GM12878 (cell line): ENCODE results near the gene JMJD6. TPM values are rescaled to one million over a fixed set of nuclear protein-coding genes. Genes with fewer than 3 reads are reported as not detected.
A peak's percentile ranks its signal among the peaks of the same experiment; 100 is the strongest.

Experiments
- ATAC-seq: fragments of 200-7000 bp; cut with Tn5 transposase; 3 replicates; pipeline ENCODE4 v1.9.1; 2020; ENCODE audit warnings: mild to moderate bottlenecking, moderate library complexity
- BruUV-seq: library from RNA; stranded (reverse); fragments of 400-500 nt; replicated peaks from 2 replicates; lab custom pipeline; 2021; lab: Mats Ljungman, UMichigan
- CTCF ChIA-PET: fragments of 300-600 bp; sonication (Branson Sonifier 250); formaldehyde crosslinking; extraction: SDS; loops from one replicate; lab custom pipeline; 2021; ENCODE audit warnings: inconsistent platforms; lab: Yijun Ruan, JAX
- POLR2A ChIA-PET: fragments of 350-600 bp; formaldehyde crosslinking; extraction: SDS; loops from one replicate; lab custom pipeline; 2021; ENCODE audit warnings: inconsistent platforms; lab: Charles Lee
- RAD21 ChIA-PET: fragments of 300-600 bp; sonication (Branson Sonifier 250); formaldehyde crosslinking; loops from one replicate; lab custom pipeline; 2023; ENCODE audit warnings: antibody characterized with exemption; ENCODE audit not compliant: unreplicated experiment; lab: Charles Lee
- SMC1A ChIA-PET: fragments of 300-600 bp; sonication (Branson Sonifier 250); formaldehyde crosslinking; loops from one replicate; lab custom pipeline; 2023; ENCODE audit not compliant: unreplicated experiment, uncharacterized antibody; lab: Charles Lee
- DNase-seq: peaks from one replicate; pipeline ENCODE4 v3.0.0-alpha.2; 2011; ENCODE audit warnings: low read depth, low spot score
- FAIRE-seq: peaks from 3 replicates; lab custom pipeline; 2011; peaks lifted over from hg19 to GRCh38; lab: Jason Lieb, UNC
- H2AFZ ChIP-seq: 2 replicates; pipeline ENCODE4 v1.6.0; 2011; ENCODE audit warnings: low read depth, low read length, control low read depth; ENCODE audit not compliant: control insufficient read depth
- H3K27ac ChIP-seq: 2 replicates; pipeline ENCODE4 v1.5.1; 2011; ENCODE audit warnings: control low read depth; ENCODE audit not compliant: control insufficient read depth, insufficient read depth
- H3K27me3 ChIP-seq, 2 experiments: replicated peaks in 1 of 2; 2 replicates each; pipeline versions ENCODE4 v1.6.0 to v1.6.1; 2011; ENCODE audit warnings: low read length in 1 of 2; ENCODE audit not compliant: control insufficient read depth in 2 of 2, insufficient read depth in 2 of 2
- H3K36me3 ChIP-seq, 2 experiments: 2 replicates each; pipeline ENCODE4 v1.5.1; 2011; ENCODE audit warnings: low read length in 1 of 2; ENCODE audit not compliant: control insufficient read depth in 2 of 2, insufficient read depth in 2 of 2
- H3K4me1 ChIP-seq: 2 replicates; pipeline ENCODE4 v1.6.1; 2011; ENCODE audit warnings: mild to moderate bottlenecking, low read length, moderate library complexity, mixed read lengths; ENCODE audit not compliant: control insufficient read depth, insufficient read depth
- H3K4me2 ChIP-seq: 2 replicates; pipeline ENCODE4 v1.6.0; 2011; ENCODE audit warnings: control low read depth; ENCODE audit not compliant: control insufficient read depth, insufficient read depth
- H3K4me3 ChIP-seq: fragments of 200-600 bp; sonication (generic); 2 replicates; pipeline ENCODE4 v1.5.1; 2016
- H3K79me2 ChIP-seq: 2 replicates; pipeline ENCODE4 v1.6.0; 2011; ENCODE audit warnings: low read length; ENCODE audit not compliant: control insufficient read depth, insufficient read depth
- H3K9ac ChIP-seq: 2 replicates; pipeline ENCODE4 v1.8.0; 2011; ENCODE audit warnings: low read length, control low read depth, mixed read lengths; ENCODE audit not compliant: control insufficient read depth, insufficient read depth
- H3K9me3 ChIP-seq: replicated peaks from 3 replicates; pipeline ENCODE4 v1.5.1; 2011; ENCODE audit warnings: mild to moderate bottlenecking, low read length; ENCODE audit not compliant: control insufficient read depth, insufficient read depth
- H4K20me1 ChIP-seq: 2 replicates; pipeline ENCODE4 v1.6.0; 2011; ENCODE audit not compliant: control insufficient read depth, insufficient read depth
- CBX5 ChIP-seq: sonication (generic); IDR thresholded peaks from 2 replicates; pipeline ENCODE4 v1.6.1; 2016; ENCODE audit warnings: low read depth, moderate library complexity, mild to moderate bottlenecking, inconsistent platforms
- EZH2 ChIP-seq: IDR thresholded peaks from 2 replicates; pipeline ENCODE4 v1.6.1; 2012; ENCODE audit warnings: low read depth, mild to moderate bottlenecking, control low read depth, inconsistent platforms, low read length, borderline replicate concordance; ENCODE audit not compliant: control insufficient read depth
- KDM1A ChIP-seq: fragments of 200-600 bp; sonication (generic); IDR thresholded peaks from 2 replicates; pipeline ENCODE4 v1.6.1; 2016; ENCODE audit warnings: borderline replicate concordance
- MXI1 ChIP-seq: fragments of 150-350 bp; IDR thresholded peaks from 2 replicates; pipeline ENCODE4 v1.6.1; 2011; ENCODE audit warnings: low read depth, mild to moderate bottlenecking, inconsistent platforms, low read length, improper control_type of control experiment
- PBX3 ChIP-seq: IDR thresholded peaks from 2 replicates; pipeline ENCODE4 v1.6.1; 2011; ENCODE audit warnings: mild to moderate bottlenecking, low read depth, low read length, moderate library complexity; ENCODE audit not compliant: insufficient replicate concordance
- POLR2A ChIP-seq: IDR thresholded peaks from 2 replicates; pipeline ENCODE4 v1.6.1; 2011; ENCODE audit warnings: low read depth, mild to moderate bottlenecking, low read length
- WGBS: methylation state at CpG from one replicate; pipeline ENCODE4 v1.1.6; 2016; ENCODE audit warnings: low lambda C conversion rate; ENCODE audit not compliant: insufficient replicate concordance, insufficient coverage; ENCODE audit errors: missing lambda C conversion rate; 5-methylcytosine and 5-hydroxymethylcytosine counted together
- in situ Hi-C: fragments of 300-500 bp; cut with MboI; formaldehyde crosslinking; loops from 9 replicates; pipeline ENCODE4 v1.14.3; 2018; ENCODE audit warnings: mixed read lengths
- intact Hi-C: fragments of 100-400 bp; cut with micrococcal nuclease; formaldehyde crosslinking; loops from one replicate; pipeline ENCODE4 v1.14.2; 2022; ENCODE audit not compliant: unreplicated experiment
- polyA plus RNA-seq, 11 experiments: library from polyadenylated mRNA; depleted of rRNA in 4 of 11; unstranded in 6 of 11; stranded (reverse) in 5 of 11; fragments of >200 nt; fragmentation: Nextera tagmentation in 4 of 11; fragmentation: Illumina TruSeq in 1 of 11; extraction: Ambion mirVana in 4 of 11; extraction: Trizol in 1 of 11; gene quantifications; 1 replicate in 1 of 11; 2 replicates in 10 of 11; pipeline versions ENCODE4 v1.2.1 to v1.2.3, GENCODE V29; 2011 to 2016; ENCODE audit warnings: inconsistent platforms in 2 of 11, missing spikeins in 2 of 11, low read depth in 1 of 11
- total RNA-seq, 4 experiments: library from RNA; depleted of rRNA in 3 of 4; stranded (reverse); fragments of >200 nt in 3 of 4; fragmentation: Illumina TruSeq in 1 of 4; extraction: Trizol in 1 of 4; gene quantifications; 2 replicates each; pipeline versions ENCODE4 v1.2.1 to v1.2.3, GENCODE V29; 2013 to 2021

JMJD6 gene
- total and polyA plus RNA-seq, 10 of the 15 experiments (the other 5 are each of a cell fraction or from before 2014, with no cell fraction given) = 1.2 to 36.0 (median 22.2) TPM

- no peak for TF ChIP-seq PBX3
- no peak for TF ChIP-seq CBX5
- no peak for TF ChIP-seq MXI1
Observed at GRCh38 chr17:76716839-76717215, 9.6 kb downstream of the JMJD6 start (continued).

- peaks cover 5% of the 10 kb centered on the region for H4K20me1 ChIP-seq
- H3K36me3 ChIP-seq = peaks cover 17 to 47% of the 10 kb centered on the region in 2 experiments
- no peaks in the 10 kb centered on the region for H3K9me3 ChIP-seq
- H3K27ac ChIP-seq = no peak overlapping the region
- no peak overlapping the region for H2AFZ ChIP-seq
- no peak overlapping the region for H3K9ac ChIP-seq
- in situ Hi-C loops (no loop called here), intact Hi-C loops (loop anchor here (10.0 kb wide), 1 partner anchor 91 kb away; no protein-coding TSS in a partner anchor)
- H3K4me1 ChIP-seq = peaks cover 8% of the 10 kb centered on the region
- ChIA-PET CTCF (interaction anchor here (0.8 to 6.5 kb wide), 3 partner anchors 10 to 158 kb away, joined by 3 to 65 read pairs (median 9); partner anchors contain the start of genes JMJD6 and METTL23), RAD21 (no interaction called here), POLR2A (interaction anchor here (1.3 kb wide), 1 partner anchor 12 kb away, joined by 4 read pairs; no protein-coding TSS in a partner anchor)
- DNase-seq = no peak
- H3K4me3 ChIP-seq = no peak overlapping the region
- H3K4me2 ChIP-seq = no peak overlapping the region
- H3K79me2 ChIP-seq = no peaks in the 10 kb centered on the region
- no peak for FAIRE-seq
- H3K27me3 ChIP-seq = no peaks in the 10 kb centered on the region
- BruUV-seq = no TSS peak
- no peak for ATAC-seq
- WGBS = 69% methylated on average over 13 of the region's 13 CpGs
- TF ChIP-seq KDM1A (no peak), POLR2A (peak; percentile 43), EZH2 (no peak)
- TF ChIP-seq, all 136 proteins: peak for 1
- SMC1A ChIA-PET = no interaction called here
Observed at GRCh38 chr17:76716146-76716838, 10.1 kb downstream of the JMJD6 start.
